Stimulated activated naive CD8-positive, alpha-beta T cell treated with anti-CD3 and anti-CD28 coated beads, Interleukin-15, Interleukin-2, amounts not matched to agents 100 ng/mL and 50 ng/mL, for 24 hours (primary cell): ENCODE results near the gene IDH3A.

Experiments
- H3K27ac Mint-ChIP-seq: one replicate; pipeline ENCODE4 v1.8.0; 2021; ENCODE audit warnings: mild to moderate bottlenecking, mixed read lengths
- H3K27me3 Mint-ChIP-seq: one replicate; pipeline ENCODE4 v1.8.0; 2021; ENCODE audit warnings: mixed read lengths
- H3K36me3 Mint-ChIP-seq: one replicate; pipeline ENCODE4 v1.8.0; 2021; ENCODE audit warnings: low read depth, mixed read lengths
- H3K4me1 Mint-ChIP-seq: one replicate; pipeline ENCODE4 v1.8.0; 2021; ENCODE audit warnings: low read depth, mixed read lengths
- H3K4me3 Mint-ChIP-seq: one replicate; pipeline ENCODE4 v1.8.0; 2021; ENCODE audit warnings: mild to moderate bottlenecking, mixed read lengths
- H3K9me3 Mint-ChIP-seq: one replicate; pipeline ENCODE4 v1.8.0; 2021; ENCODE audit warnings: mixed read lengths

The IDH3A gene

GRCh38 chr15:78170848-78171773 lies 21.9 kb downstream of the IDH3A start:
- no peaks in the 10 kb centered on the region for H3K27me3 Mint-ChIP-seq
- no peak overlapping the region for H3K4me3 Mint-ChIP-seq
- H3K4me1 Mint-ChIP-seq: peaks cover 58% of the 10 kb centered on the region
- peak overlapping the region; percentile 36 for H3K27ac Mint-ChIP-seq
- H3K9me3 Mint-ChIP-seq: no peaks in the 10 kb centered on the region
- peaks cover 68% of the 10 kb centered on the region for H3K36me3 Mint-ChIP-seq

GRCh38 chr15:78171864-78172472 lies 22.8 kb downstream of the IDH3A start:
- Mint-ChIP-seq H3K27me3 (no peaks in the 10 kb centered on the region), H3K36me3 (peaks cover 61% of the 10 kb centered on the region), H3K9me3 (no peaks in the 10 kb centered on the region), H3K4me1 (peaks cover 51% of the 10 kb centered on the region), H3K27ac (no peak overlapping the region), H3K4me3 (no peak overlapping the region)

- Mint-ChIP-seq H3K4me1 (peaks cover 34% of the 10 kb centered on the region), H3K27ac (no peak overlapping the region), H3K9me3 (no peaks in the 10 kb centered on the region), H3K4me3 (no peak overlapping the region), H3K36me3 (peaks cover 40% of the 10 kb centered on the region), H3K27me3 (no peaks in the 10 kb centered on the region)
Observed at GRCh38 chr15:78174401-78174800, 25.2 kb downstream of the IDH3A start.

GRCh38 chr15:78175330-78175729 lies 26.2 kb downstream of the IDH3A start:
- H3K27me3 Mint-ChIP-seq: no peaks in the 10 kb centered on the region
- H3K9me3 Mint-ChIP-seq: no peaks in the 10 kb centered on the region
- H3K4me3 Mint-ChIP-seq: no peak overlapping the region
- peaks cover 32% of the 10 kb centered on the region for H3K36me3 Mint-ChIP-seq
- no peak overlapping the region for H3K27ac Mint-ChIP-seq
- H3K4me1 Mint-ChIP-seq: peaks cover 30% of the 10 kb centered on the region

- H3K27ac Mint-ChIP-seq: no peak overlapping the region
- no peaks in the 10 kb centered on the region for H3K9me3 Mint-ChIP-seq
- peaks cover 24% of the 10 kb centered on the region for H3K4me1 Mint-ChIP-seq
- H3K4me3 Mint-ChIP-seq: no peak overlapping the region
- H3K27me3 Mint-ChIP-seq: no peaks in the 10 kb centered on the region
- peaks cover 13% of the 10 kb centered on the region for H3K36me3 Mint-ChIP-seq
Observed at GRCh38 chr15:78177447-78177873, 28.3 kb downstream of the IDH3A start.

GRCh38 chr15:78178064-78178463 lies 28.9 kb downstream of the IDH3A start:
- Mint-ChIP-seq H3K9me3 (no peaks in the 10 kb centered on the region), H3K27ac (no peak overlapping the region), H3K4me3 (no peak overlapping the region), H3K36me3 (peaks cover 8% of the 10 kb centered on the region), H3K27me3 (no peaks in the 10 kb centered on the region), H3K4me1 (peaks cover 20% of the 10 kb centered on the region)

GRCh38 chr15:78179286-78179840 lies 30.2 kb downstream of the IDH3A start:
- Mint-ChIP-seq H3K27ac (no peak overlapping the region), H3K4me1 (peaks cover 8% of the 10 kb centered on the region), H3K36me3 (no peaks in the 10 kb centered on the region), H3K9me3 (no peaks in the 10 kb centered on the region), H3K4me3 (no peak overlapping the region), H3K27me3 (no peaks in the 10 kb centered on the region)

GRCh38 chr15:78179906-78180305 lies 30.7 kb downstream of the IDH3A start:
- Mint-ChIP-seq H3K4me1 (peaks cover 3% of the 10 kb centered on the region), H3K4me3 (no peak overlapping the region), H3K27me3 (no peaks in the 10 kb centered on the region), H3K36me3 (no peaks in the 10 kb centered on the region), H3K27ac (peak overlapping the region; percentile 10), H3K9me3 (no peaks in the 10 kb centered on the region)

GRCh38 chr15:78182336-78182700 lies 33.2 kb downstream of the IDH3A start:
- H3K4me1 Mint-ChIP-seq: no peaks in the 10 kb centered on the region
- H3K36me3 Mint-ChIP-seq: no peaks in the 10 kb centered on the region
- peaks cover 3% of the 10 kb centered on the region for H3K27me3 Mint-ChIP-seq
- no peak overlapping the region for H3K27ac Mint-ChIP-seq
- no peaks in the 10 kb centered on the region for H3K9me3 Mint-ChIP-seq
- no peak overlapping the region for H3K4me3 Mint-ChIP-seq

GRCh38 chr15:78182821-78183220 lies 33.7 kb downstream of the IDH3A start:
- H3K4me3 Mint-ChIP-seq: no peak overlapping the region
- no peaks in the 10 kb centered on the region for H3K9me3 Mint-ChIP-seq
- peaks cover 3% of the 10 kb centered on the region for H3K27me3 Mint-ChIP-seq
- no peak overlapping the region for H3K27ac Mint-ChIP-seq
- no peaks in the 10 kb centered on the region for H3K4me1 Mint-ChIP-seq
- H3K36me3 Mint-ChIP-seq: no peaks in the 10 kb centered on the region

- Mint-ChIP-seq H3K4me3 (no peak overlapping the region), H3K4me1 (no peaks in the 10 kb centered on the region), H3K27ac (no peak overlapping the region)
Observed at GRCh38 chr15:78192826-78193594, 43.8 kb downstream of the IDH3A start.

GRCh38 chr15:78193731-78194567 lies 44.8 kb downstream of the IDH3A start:
- no peaks in the 10 kb centered on the region for H3K27me3 Mint-ChIP-seq
- H3K4me1 Mint-ChIP-seq: no peaks in the 10 kb centered on the region
- H3K27ac Mint-ChIP-seq: no peak overlapping the region
- H3K9me3 Mint-ChIP-seq: peaks cover 3% of the 10 kb centered on the region
- no peaks in the 10 kb centered on the region for H3K36me3 Mint-ChIP-seq
- no peak overlapping the region for H3K4me3 Mint-ChIP-seq

More at GRCh38 chr15:78192826-78193594, 43.8 kb downstream of the IDH3A start:
- Mint-ChIP-seq H3K36me3 (no peaks in the 10 kb centered on the region), H3K9me3 (peaks cover 3% of the 10 kb centered on the region), H3K27me3 (no peaks in the 10 kb centered on the region)

- Mint-ChIP-seq H3K4me3 (no peak overlapping the region), H3K9me3 (peaks cover 3% of the 10 kb centered on the region), H3K36me3 (no peaks in the 10 kb centered on the region), H3K27me3 (no peaks in the 10 kb centered on the region), H3K4me1 (no peaks in the 10 kb centered on the region), H3K27ac (no peak overlapping the region)
Observed at GRCh38 chr15:78194568-78194925, 45.4 kb downstream of the IDH3A start.

GRCh38 chr15:78195735-78196201 lies 46.6 kb downstream of the IDH3A start:
- Mint-ChIP-seq H3K9me3 (peaks cover under 1% of the 10 kb centered on the region), H3K4me1 (no peaks in the 10 kb centered on the region), H3K4me3 (no peak overlapping the region)

More at GRCh38 chr15:78195735-78196201, 46.6 kb downstream of the IDH3A start:
- no peaks in the 10 kb centered on the region for H3K36me3 Mint-ChIP-seq
- H3K27me3 Mint-ChIP-seq: no peaks in the 10 kb centered on the region
- no peak overlapping the region for H3K27ac Mint-ChIP-seq
